ENCODE results near the gene OR51I2.

Gene OR51I2, protein sequence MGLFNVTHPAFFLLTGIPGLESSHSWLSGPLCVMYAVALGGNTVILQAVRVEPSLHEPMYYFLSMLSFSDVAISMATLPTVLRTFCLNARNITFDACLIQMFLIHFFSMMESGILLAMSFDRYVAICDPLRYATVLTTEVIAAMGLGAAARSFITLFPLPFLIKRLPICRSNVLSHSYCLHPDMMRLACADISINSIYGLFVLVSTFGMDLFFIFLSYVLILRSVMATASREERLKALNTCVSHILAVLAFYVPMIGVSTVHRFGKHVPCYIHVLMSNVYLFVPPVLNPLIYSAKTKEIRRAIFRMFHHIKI

DNA sequence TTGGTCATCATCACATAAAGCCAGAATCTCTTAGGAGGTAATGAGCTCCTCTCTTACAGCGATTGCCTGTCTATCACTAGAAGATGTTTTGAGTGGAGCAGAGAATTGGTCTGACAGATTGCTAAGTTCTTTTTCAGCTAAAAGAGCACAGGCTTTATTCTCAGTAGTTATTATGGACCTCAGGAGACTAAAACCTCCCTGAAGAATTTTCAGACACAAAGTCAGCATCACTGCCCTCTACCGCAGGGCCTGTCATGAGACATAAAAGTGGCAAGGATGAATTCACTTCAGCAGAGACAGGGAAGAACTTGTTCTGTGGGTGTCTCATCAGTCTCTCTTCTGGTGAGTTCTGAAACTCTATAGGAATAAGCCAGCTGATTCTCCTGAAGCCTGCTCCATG lies at the start of gene OR51I2:
Gene OR51I2 (plus strand): TSS at position 301 of the 400 bp plus-strand sequence. CDS start 4,166 bp downstream, outside the sequence.
- no peak for DNase-seq

DNA sequence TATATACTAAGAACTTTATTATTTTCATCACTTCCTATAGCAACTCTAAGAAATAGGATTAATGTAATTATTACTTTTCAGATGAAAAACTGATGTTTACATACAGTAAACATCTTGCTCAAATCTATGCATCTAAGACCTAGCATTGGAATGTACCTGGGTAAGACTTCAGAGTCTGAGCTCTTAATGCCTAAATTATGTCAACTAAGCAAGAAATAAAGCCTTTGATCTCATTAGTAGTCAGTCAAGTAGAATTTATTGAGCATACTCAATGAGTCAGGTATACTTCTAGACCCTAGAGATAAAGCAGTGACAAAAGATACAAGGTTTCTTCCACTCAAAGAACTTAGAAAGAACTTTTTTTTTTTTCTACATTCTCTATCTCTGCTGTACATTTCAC lies 44.0 kb upstream of the OR51I2 start:
- no peak for DNase-seq

DNA sequence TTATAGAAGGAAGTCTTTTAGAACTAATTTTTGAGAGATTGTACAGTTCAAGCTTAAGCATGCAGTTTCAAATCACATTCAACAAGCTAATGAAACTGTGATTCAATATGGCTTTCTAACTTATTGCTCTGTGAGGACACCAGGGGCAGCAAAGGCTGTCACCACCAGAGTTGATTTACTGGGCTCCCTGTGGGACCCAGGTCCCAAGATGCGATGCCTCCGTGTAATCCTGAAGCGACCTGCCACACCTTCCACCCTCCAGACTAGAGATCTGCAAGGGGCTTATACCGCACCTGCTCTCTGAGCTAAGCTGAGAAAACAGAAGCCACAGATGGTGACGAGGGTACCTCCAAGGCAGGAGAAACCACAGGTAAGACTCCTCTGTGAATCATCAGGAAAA lies 28.1 kb upstream of the OR51I2 start:
- DNase-seq: no peak

DNA sequence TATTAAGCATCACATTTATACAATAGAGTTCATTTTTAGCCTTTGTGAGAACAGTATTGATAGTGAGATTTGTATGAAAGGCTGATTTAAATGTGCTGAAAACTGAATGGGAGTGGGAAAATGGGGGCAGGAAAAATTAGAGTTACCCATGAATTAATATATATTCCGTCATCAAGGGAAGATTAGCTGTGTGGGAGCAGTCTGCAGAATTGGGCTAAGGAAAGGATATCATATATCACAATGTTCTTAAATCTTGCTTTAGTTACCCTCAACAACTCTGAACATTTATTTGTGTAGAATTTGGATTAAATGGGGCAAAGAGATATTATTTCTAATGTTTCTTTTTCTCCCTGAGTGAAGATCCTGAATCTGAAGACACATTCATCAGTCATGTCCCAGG lies 27.3 kb upstream of the OR51I2 start, which contains the start of gene OR51Q1:
Gene OR51Q1 (plus strand): TSS at position 301 of the 400 bp plus-strand sequence. CDS start 90 bp downstream, at position 391.
- no peak for DNase-seq

DNA sequence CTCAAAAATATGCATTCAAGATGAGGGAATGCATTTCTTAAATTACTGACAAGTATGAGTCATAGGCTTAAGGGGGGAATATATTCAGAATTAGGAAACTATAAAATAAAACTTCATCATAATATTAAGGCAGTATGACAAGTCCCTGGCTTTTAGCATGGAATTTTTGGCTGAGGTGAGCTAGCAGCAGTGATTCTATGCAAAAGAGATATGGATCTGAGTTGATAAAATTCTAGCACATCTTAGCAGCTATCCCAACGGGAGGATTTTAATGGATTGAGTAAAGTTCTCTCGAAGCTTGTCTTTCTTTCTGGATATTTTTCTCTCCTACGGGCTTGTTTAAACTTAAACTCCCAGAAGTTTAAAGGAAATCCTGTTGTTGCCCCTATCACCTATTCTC lies 26.0 kb upstream of the OR51I2 start:
- DNase-seq: no peak

DNA sequence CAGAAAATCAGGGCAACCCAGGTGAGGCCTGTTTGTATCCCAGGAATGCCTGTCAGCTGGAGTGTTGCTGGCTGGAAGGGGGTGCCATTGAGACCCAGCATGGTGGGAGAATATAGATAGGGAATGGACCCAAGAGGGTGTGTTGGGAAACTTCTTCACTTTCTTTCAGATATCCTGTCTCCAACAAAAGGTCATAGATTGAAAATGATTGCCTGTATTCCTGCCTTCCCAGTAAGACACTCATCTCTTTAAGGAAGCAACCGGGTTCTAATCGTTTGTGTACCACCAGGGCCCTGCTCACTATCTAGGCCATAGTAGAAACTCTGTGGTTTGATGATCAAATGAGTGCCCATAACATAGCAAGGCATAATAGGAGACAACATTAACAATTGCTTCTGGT lies 7.7 kb upstream of the OR51I2 start, which contains the start of gene OR51I1:
Gene OR51I1 (minus strand): TSS at position 101 of the 400 bp plus-strand sequence. CDS start 0 bp downstream, at position 101.
- no peak for DNase-seq

DNA sequence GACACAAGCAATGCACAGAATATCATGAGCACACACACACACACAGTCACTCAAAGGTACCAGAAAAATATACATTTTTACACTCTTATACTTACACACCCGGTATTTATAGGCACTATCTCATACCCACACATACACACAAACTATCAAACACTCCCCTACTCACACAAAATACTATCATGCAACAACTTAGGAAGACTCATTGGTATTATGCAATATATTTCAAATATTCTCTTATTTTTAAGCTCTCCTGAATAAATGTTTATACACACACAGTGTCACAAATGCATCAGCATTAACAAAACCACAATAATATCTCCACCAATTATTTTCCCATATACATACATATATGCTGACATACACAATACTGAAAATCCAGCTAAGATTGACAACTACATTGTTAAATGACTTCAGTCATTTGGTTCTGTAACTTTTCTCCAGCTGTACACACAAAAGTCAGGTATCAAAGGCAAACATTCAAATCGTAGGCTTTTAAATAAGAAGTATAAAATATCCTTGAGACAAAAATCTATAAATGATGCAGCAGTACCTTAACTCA lies 5.2 kb upstream of the OR51I2 start:
- DNase-seq: no peak

DNA sequence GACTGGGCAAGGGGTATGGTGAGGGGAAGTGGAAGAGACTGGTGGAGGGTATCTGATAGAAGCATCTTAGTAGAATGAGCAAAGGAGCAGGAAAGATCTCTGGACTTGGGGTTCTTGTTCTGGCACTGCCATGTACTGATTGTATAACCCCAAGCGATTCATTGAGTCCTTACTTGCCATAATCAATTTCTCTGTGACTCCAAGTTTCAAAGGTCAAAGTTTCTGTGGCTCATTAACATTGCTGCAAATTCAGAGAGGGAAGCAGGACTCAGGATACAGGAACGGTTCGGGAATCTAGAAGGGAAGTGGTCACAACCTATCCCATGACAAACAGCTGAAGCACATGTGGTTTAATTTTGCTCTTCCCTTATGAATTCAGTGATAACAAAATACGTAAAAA lies 309 bp downstream of the OR51I2 start:
- DNase-seq: no peak

DNA sequence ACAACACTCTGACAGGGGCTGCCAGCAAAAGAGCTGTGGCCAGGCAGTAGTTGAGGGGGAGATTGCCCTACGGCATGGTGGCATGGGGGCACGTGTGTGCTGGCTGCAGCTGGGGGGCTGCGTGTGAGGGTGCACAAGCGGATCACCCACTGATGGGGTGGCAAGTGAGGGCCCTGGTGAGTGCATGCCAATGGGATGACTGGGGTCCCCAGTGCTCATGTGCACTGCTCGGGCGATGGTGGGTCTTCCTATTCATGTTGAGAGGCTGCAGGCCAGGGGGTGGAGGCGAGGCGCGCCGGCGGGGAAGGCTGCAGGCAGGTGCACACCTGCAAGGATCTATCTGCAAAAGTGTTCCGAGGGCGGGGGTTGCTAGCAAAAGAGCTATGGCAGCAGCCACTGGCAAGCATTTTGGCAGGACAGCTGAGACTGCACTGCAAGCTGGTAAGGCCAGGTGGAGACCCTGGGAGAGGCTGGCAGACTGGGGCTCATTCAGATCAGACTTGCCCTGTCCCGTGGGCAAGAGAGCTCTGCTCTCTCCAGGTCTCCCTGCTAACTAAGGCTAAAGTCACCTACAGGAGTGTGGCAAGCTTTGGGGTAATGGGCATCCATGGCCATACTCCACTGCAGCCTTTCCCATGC lies 12.0 kb downstream of the OR51I2 start:
- DNase-seq: no peak

DNA sequence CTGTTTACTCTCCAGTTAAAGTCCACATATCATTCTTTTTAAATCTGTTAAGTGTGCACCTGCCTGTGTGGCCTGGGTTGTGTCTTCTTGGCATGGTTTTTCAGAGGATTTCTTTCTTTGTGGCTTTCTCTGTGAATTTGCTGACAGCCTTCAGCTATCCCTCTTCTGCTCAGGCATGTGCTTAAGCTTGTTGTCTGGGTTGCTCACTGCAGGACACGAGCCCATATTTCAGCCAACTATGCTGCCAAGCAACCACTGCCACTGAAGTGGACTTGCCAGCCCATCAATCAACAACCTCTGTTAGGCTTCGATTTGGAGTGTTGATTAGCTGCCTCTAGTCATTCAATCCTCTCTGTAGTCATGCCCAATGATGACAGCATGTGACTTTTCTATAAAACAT lies 18.4 kb downstream of the OR51I2 start:
- no peak for DNase-seq

DNA sequence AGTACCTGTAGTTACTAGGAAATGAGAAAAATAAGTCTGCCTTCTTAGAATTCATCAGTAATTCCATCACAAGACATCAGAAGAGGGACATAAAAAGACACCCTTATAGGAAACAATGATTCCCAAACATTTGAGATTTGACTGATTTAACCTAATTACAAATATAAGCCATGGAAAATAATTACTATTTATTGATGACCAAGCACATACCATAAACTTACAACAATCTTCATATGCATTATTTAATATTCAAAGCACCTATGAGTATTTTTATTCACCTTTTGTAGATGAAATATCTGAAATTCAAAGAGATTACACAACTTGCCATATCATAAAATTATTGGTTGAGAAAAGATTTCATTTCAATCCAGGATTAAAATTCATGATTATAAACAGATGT lies 24.8 kb downstream of the OR51I2 start:
- no peak for DNase-seq

DNA sequence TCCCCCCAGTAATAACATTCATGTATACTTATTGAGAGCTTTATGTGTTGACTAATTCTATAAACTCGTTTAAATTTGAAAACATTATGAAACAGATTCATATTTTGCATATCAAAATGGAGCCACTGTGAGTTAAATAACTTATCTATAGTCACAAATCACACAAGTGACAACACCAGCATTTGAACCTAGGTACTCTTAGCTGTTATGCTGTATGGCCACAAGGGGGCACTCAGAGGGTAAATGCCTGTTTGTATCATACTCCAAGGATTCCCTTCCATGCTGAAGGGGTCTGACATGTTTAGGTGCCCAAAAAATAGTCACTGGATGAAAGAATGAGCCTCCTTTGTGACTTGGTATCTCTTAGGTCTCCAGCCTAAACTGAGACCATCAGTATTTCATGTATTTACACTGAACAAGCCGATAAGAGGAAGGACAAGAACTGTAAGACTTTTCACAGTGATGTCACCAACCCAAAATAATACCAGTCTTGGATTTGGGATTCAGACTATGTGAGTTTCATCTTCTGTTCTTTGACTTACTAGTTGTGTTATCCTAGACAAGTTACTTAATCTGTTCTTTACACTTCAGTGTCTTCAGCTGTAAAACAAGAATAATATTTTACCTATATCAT lies 27.2 kb downstream of the OR51I2 start:
- DNase-seq: no peak

DNA sequence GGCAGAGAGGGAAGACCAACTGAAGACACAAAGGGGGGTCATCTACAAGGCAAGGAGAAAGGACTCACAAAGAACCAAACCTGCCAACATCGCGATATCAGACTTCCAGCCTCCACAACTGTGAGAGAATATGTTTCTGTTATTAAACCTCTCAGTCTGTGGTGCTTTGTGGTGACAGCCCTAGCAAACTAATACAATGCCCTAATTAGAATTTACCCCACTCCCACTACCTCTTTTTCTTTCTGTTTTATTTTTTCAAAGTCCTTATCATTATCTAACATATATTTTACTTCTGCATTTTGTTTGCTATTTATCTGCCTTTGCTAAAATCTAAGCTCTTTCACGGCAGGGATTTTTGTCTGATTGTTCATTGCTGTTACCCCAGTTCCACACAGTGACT lies 36.9 kb downstream of the OR51I2 start:
- DNase-seq: no peak

DNA sequence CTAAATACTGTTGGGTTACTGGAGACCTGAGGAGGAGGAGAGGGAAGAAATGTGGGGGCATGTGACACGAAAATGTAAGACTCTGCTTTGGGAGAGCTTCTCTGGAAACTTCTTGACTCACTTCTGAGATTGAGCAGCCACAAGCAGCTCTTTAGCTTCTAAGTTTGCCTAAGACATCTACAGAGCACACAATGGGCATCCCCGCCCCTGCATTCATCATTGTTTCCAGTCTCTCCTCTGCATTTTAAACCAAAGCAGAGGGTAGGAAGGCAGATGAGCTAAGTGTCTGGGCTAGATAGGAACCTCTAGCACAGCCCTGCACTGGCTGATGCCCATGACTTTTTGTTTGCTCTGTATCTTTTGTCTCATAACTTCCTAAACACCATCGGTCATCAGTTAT lies 37.3 kb downstream of the OR51I2 start:
- no peak for DNase-seq

DNA sequence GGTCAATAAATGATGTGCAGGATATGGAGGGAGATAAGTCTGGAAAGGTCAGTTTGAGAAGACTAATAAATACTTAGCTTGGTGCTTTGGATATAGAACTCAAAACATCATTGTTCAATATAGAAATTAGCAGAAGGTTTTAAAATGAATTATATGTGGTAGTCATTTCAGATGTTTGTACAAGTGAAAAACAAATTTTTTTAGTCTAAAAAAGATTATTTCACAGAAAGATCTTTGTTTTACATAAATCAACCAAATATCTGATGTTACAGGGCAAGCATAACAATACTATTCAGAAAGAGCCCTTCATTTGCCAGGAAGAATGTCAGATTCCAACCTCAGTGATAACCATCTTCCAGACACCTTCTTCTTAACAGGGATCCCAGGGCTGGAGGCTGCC lies 39.3 kb downstream of the OR51I2 start, which contains the start of gene OR52D1:
Gene OR52D1 (plus strand): TSS at position 301 of the 400 bp plus-strand sequence. CDS start 22 bp downstream, at position 323.
- no peak for DNase-seq

DNA sequence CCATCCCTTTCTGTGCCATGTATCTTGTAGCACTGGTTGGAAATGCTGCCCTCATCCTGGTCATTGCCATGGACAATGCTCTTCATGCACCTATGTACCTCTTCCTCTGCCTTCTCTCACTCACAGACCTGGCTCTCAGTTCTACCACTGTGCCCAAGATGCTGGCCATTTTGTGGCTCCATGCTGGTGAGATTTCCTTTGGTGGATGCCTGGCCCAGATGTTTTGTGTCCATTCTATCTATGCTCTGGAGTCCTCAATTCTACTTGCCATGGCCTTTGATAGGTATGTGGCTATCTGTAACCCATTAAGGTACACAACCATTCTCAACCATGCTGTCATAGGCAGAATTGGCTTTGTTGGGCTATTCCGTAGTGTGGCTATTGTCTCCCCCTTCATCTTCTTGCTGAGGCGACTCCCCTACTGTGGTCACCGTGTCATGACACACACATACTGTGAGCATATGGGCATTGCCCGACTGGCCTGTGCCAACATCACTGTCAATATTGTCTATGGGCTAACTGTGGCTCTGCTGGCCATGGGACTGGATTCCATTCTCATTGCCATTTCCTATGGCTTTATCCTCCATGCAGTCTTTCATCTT lies 39.8 kb downstream of the OR51I2 start:
- no peak for DNase-seq

DNA sequence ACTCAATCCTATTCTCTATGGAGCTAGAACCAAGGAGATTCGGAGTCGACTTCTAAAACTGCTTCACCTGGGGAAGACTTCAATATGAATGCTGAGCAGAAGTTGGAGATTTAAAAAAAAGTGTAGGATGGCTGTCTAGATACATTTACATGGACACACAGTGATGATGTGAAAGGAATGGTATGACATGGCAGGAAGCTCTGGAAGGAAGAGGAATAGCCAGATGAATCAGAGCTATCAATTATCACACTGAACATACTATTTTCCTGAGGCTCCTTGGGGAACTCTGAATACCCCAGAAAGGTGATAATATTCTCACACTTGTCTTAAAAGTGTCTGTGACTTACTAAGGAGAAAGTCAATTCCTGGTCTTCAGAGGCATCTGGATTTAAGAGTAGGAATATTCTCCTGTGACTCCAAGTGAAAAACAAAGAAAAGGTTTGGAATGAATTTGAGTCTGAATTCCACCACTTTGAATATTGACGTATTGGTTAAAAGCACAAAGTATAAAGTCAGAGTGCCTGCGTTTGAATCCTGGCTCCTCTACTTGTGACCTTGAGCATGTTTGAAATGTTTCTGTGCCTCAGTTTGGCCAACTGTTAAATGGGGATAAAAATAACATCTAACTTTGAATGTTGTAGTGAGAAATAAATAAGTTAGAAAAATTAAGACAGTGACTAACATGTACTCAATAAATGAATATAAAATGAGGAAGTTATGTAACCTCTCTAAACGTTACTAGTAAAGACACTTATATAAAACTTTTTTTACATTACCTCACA lies 40.6 kb downstream of the OR51I2 start:
- no peak for DNase-seq

DNA sequence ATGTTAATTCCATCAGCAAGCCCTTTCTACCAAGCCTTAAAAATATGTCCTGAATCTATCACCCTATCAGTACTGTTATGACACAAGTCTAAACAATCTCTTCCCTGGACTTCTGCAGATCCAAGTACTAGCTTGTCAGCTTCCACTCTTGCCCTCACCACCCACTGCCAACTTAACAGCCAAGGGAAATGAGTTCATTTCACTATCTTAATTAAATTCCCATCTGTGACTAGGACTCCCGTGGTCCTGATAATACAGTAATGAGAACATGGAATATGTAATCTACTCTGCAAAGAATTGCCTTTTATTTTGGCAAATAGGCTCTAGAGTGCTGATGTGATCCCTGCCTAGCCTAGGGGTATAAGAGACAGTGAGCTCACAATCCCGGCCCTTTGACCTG lies 50.5 kb downstream of the OR51I2 start:
- no peak for DNase-seq

DNA sequence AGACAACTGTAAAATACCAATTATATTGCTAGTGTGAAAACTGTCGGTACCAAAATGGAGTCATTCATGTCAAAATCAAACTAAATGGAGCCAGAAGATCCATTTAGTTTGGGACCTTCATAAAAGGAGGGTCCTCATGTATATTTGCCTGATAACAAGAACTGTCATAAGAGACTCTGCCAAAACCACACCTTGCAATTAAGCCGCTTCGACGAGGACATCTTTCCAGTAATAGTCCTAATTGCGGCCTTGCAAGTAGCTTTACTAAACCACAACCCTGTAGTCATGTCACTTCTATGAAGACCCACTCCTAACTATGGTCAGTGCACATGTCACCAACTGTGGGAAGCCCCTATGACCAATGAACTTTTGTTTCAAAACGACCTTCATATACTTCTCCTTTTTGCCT lies 51.3 kb downstream of the OR51I2 start:
- DNase-seq: no peak

DNA sequence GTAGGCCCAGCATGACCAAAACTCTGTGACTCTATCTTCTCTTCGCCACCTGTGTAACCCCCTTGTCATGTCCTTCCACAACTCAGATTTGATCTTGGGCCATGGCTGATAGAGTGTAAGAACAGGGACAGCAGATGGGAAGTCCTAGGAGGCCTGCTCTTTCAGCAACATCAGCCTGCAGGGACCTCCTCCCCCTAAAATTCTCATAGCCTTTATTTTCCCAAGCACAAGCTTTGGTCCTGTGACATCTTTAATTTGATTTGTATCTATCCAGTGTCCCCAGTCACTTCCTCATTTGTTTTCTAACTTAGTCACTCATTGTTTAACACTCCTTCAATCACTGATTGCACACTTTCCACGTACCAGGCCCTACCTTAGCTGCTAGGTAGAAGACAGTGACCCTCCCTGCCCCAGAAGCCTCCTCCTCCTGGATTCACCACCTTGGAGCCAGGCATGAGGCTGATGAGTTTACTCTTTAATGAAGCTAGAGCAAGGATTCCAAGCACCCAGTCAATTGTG lies 55.3 kb downstream of the OR51I2 start:
- DNase-seq: no peak

DNA sequence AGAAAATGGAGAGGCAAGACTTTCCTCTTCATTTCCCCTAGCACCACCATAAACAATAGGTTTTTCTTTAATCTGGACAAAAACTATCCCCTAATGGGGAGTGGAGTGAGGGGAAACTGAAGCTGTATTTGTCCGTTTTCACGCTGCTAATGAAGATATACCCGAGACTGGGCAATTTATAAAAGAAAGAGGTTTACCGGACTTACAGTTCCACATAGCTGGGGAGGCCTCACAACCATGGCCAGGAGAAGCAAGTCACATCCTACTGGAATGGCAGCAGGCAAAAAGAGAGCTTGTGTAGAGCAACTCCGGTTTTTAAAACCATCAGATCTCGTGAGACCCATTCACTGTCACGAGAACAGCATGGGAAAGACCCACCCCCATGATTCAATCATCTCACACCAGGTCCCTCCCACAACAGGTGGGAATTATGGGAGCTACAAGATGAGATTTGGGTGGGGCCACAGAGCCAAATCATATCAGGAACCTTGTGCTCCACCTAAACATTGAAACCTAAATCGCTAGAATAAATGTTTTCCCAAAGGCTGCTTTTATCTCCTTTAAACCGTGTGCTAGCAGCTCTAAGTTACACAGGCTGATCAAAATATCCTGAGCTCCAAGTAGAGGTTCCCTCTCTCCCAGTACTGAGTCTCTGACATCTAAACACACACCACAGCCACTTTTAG lies 56.4 kb downstream of the OR51I2 start:
- no peak for DNase-seq

Data from right hindlimb (tissue), 1 donor.